ENCODE data around the gene TADA2A.

Gene TADA2A

DNA sequence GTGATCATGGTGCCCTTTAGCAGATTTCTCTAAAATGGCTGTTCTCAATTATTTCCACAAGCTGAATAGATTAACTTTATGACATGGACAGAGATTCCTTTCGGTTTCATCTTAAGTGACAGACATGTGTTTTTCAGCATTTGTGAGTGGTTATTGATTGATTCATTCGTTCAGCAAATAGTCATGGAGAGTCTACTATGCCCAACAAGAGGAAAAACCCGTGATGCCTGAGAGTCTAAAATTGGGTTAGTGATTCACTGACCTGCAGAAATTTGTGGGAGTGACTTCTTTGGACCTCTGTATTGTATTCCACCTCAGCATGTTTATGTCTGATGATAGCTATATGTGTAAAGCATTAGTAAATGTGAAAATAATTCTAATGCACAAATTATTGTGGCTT is 55.0 kb downstream of the TADA2A start:
- DNase-seq (ENCODE audit: low spot score): no peak

DNA sequence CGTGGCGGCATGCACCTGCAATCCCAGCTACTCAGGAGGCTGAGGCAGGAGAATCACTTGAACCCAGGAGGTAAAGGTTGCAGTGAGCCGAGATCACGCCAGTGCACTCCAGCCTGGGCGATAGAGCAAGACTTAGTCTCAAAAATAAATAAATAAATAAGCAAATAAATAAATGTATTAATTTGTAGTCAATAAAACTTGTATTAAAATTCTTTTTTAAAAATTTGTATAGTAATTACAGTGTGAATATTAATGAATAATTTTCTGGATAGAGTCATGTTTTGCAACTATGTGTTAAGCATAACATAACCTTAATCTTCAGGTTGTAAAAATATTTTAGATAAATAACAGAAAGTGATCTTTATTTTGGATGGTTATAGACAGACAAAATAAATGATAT is 55.8 kb downstream of the TADA2A start:
- no peak for DNase-seq (ENCODE audit: low spot score)

- no peak for DNase-seq (ENCODE audit: low spot score)
Observed at GRCh38 chr17:37463039-37463438, 56.4 kb downstream of the TADA2A start.

DNA sequence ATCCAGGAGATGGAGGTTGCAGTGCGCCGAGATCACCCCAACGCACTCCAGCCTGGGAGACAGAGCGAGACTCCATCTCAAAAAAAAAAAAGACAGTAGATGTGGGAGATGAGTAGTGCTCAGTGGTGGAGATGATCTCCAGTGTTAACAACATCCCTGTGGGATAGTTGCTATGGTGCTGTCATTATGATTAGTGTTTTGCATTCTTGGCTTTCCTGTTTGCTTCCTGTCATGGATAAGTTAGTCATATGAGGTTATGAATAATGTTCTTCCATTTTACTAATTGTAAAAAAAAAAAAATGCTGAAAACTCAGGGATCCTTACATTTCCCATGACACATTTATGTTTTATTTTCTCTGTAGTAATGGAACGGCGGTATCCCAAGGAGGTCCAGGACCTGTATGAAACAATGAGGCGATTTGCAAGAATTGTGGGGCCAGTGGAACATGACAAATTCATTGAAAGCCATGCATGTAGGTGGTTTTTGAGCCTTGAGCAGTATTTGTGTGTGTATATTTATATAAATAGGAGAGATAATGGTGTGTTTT is 58.5 kb downstream of the TADA2A start:
- DNase-seq (ENCODE audit: low spot score): no peak

DNA sequence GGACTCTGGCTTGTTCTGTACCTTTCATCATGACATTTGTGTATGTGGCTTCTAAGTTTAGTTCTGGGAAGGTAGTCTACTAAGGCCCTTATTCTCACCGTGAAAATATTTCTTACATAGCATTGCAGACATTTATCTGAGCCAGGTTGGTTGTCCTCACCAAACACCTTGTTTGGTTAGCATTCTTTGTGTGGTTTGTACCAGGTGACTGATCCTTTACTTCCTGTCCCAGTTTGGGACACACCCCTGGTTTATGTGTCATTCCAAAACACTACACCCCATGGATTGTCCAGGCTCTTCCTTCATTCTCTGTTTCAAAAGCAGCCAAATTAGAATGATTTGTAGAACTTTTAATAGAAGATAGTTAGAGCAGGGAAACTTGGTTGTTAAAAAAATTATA is 59.8 kb downstream of the TADA2A start:
- DNase-seq (ENCODE audit: low spot score): no peak

- no peak for DNase-seq (ENCODE audit: low spot score)
Observed at GRCh38 chr17:37470181-37470580, 63.5 kb downstream of the TADA2A start.

- no peak for DNase-seq (ENCODE audit: low spot score)
Observed at GRCh38 chr17:37475731-37476420, 69.2 kb downstream of the TADA2A start.

DNA sequence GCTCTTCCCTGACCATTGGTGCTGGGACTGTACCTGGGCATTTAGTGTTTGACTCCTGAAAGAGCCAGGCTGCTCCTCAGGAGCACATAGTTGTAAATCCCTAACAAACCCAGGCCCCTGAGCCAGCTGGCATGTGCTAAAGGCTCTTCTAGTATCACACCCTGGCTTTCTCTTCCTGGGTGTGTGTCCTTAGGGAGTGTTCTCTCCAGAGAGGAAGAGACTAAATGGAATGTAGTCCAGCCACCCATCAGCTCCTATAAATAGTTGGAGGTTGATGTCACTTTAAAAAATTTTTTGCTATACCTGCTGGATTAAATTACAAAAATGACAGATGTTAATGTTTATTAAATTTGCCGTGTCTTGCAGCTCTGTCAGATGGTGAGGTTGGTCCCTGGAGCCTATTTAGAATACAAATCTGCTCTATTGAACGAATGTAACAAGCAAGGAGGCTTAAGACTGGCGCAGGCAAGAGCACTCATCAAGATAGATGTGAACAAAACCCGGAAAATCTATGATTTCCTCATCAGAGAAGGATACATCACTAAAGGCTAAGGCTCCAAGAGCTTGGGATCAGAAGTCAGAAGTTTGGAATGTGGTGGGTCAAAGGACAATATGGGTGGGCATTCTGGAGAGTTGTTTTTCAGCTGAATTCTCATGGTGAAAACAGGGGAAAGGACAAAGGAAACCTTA is 69.9 kb downstream of the TADA2A start:
- no peak for DNase-seq (ENCODE audit: low spot score)

DNA sequence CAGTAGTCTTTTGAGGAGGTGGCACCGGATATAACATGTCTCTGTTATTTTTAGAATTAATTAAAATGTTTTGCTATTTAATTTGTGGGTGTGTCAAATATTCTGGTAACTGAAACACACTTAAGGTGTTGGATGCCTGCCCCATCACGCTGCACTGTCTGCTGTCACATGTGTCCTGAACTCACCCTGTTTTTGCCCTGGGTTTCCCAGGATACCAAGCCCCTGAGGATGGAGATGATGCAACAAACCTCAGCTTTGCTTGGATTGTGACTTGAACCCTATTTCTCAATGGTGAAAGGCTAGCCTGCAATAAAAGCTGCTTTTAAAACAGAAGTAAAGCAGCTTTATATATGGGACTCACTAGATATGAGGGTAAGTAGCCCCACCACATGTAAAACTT is 71.5 kb downstream of the TADA2A start:
- DNase-seq (ENCODE audit: low spot score): no peak

DNA sequence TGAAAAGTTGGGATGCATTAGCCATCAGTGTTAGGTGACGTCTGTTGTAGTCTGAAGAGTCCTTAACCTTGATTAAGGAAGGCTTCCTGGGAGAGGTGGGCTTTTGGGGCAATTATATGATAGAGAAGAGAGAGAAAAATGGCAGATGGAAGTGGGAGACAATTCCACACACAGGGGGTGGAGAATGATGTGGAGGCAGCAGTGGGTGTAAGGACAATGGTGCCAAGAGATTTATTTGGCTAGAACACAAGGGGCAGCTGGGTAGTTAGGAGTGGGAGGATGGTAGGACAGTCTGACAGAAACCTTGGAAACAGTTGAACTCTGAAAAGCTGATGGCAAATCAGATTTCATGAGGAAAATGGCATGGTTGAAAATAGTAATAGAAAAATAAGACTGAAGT is 72.3 kb downstream of the TADA2A start:
- no peak for DNase-seq (ENCODE audit: low spot score)

DNA sequence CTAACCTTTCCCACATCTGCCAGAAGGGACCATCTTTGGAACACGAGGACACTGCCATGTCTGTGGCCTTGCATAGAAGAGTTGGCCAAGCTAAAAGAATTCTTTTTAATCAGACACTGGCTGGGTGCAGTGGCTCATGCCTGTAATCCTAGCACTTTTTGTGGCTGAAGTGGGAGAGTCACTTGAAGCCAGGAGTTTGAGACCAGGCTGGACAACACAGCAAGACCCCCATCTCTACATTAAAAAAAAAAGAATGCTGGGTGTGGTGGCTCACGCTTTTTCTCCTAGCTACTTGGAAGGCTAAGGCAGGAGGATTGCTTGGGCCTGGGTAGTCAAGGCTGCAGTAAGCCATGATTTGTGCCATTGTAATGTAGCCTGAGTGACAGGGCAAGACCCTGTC is 73.7 kb downstream of the TADA2A start:
- no peak for DNase-seq (ENCODE audit: low spot score)

DNA sequence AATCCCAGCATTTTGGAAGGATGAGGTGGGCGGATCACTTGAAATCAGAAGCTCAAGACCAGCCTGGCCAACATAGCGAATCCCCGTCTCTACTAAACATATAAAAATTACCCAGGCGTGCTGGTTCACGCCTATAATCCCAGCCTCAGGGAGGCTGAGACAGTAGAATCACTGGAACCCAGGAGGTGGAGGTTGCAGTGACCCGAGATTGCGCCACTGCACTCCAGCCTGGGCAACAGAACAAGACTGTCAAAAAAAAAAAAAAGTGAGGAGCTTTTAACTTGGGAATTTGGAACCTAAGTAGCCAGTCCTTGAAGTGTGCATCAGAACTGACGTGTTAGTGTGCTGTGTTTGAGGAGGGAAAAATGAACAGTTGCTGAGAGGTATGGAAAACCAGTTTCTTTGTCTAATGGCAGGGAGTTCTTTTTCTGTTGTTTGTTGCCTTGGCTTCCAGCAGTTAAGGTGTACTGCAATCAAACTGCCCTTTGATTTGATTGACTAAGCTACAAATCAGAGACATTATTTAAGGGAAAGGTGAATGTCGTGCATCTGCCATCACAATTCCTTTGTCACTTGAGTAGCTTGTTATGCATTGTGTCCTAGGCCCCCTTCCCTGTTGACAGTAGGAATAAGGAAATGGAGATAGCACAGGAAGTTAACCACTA is 74.4 kb downstream of the TADA2A start:
- DNase-seq (ENCODE audit: low spot score): no peak

- DNase-seq (ENCODE audit: low spot score): peak; percentile 8
Observed at GRCh38 chr17:37483311-37484039, 76.8 kb downstream of the TADA2A start.

DNA sequence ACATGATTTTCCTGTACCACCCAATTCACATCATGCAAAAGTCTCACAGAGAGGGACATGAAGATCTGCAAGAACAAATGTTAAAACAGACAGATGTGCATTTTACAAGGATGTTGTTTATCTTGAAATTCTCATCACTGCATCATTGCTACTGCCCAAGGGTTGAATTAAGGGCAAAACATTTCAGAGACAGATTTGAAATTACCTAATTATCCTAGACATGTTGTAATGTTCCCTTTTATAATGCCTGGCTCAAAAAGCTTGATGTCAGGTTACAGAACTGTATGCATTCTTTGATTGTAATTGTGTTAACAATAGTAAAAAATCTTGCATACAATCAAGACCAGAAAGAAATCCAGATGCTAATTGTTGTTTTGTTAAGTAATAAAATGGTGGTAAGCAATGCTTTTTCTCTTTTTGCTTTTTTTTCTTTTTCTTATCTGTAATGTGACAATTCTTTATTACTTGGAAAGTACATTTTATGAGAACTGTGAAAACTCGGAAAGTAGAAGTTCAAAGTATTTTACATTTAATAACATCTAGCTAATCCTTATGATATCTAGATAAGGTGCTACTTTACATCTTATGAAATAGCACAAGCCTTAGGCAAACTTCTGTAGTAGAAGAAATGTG is 79.4 kb downstream of the TADA2A start:
- no peak for DNase-seq (ENCODE audit: low spot score)

GRCh38 chr17:37488009-37488604 is 81.4 kb downstream of the TADA2A start:
- DNase-seq (ENCODE audit: low spot score): peak; percentile 44

- DNase-seq (ENCODE audit: low spot score): peak; percentile 45
Observed at GRCh38 chr17:37488607-37489196, 82.0 kb downstream of the TADA2A start.

GRCh38 chr17:37489197-37490001 is 82.7 kb downstream of the TADA2A start, which contains the start of gene DUSP14:
DUSP14 (plus strand) TSS chr17:37489891; CDS start chr17:37512273, 22,382 bp downstream.
- DNase-seq (ENCODE audit: low spot score): peak; percentile 74

DNA sequence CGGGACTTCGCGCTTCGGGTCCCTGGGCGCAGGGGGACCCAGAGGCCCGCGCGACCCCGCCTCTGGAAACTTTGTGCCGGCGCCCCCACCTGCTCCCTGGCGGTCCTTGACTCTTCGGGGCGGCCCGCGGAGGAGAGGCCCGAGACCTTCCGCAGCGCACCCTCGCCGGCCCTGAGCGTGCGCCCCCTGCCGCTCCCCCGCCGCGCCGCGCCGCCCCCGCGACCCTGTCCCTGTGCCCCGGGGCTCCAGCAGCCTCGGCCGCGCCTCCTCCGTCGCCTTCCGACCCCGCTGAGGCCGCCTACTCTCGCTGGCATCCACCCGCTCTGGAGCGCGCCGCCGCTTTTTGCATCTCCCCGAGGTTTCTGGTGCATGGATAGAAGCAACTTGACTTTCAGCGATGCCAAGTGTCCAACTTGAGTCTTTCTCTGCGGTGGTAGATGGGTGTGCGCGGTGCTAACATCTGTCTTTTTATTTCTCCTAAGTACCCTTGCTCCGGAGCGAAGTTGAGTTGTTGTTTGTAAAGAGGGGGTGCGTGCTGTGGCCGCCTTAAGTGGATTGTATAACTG is 83.4 kb downstream of the TADA2A start:
- peak; percentile 57 for DNase-seq (ENCODE audit: low spot score)

Measured in activated CD4-positive, alpha-beta T cell treated with anti-CD3 and anti-CD28 coated beads, Interleukin-2, Interleukin-4, amounts not matched to agents 100 ng/mL and 50 ng/mL, durations not matched to agents 16 hours and 8 hours (primary cell).